ENCODE results near the gene ADGRV1.
"Not testable (repeated sequence)": the region's sequence is repeated elsewhere in the genome, so short reads cannot be mapped to it uniquely, and the experiment has no call there.

The ADGRV1 gene

GRCh38 chr5:91063098-91063690 is 504.6 kb downstream of the ADGRV1 start:
- DNase-seq (ENCODE audit: low read depth, low spot score): not testable (repeated sequence)

- DNase-seq (ENCODE audit: low read depth, low spot score): no peak
Observed at GRCh38 chr5:91065496-91065895, 506.9 kb downstream of the ADGRV1 start.

GRCh38 chr5:91069364-91069763 is 510.8 kb downstream of the ADGRV1 start:
- DNase-seq (ENCODE audit: low read depth, low spot score): no peak

- no peak for DNase-seq (ENCODE audit: low read depth, low spot score)
Observed at GRCh38 chr5:91070761-91071550, 512.4 kb downstream of the ADGRV1 start.

GRCh38 chr5:91072881-91073280 is 514.3 kb downstream of the ADGRV1 start:
- DNase-seq (ENCODE audit: low read depth, low spot score): no peak

- no peak for DNase-seq (ENCODE audit: low read depth, low spot score)
Observed at GRCh38 chr5:91074615-91075014, 516.0 kb downstream of the ADGRV1 start.

GRCh38 chr5:91076138-91076537 is 517.5 kb downstream of the ADGRV1 start:
- DNase-seq (ENCODE audit: low read depth, low spot score): no peak

- DNase-seq (ENCODE audit: low read depth, low spot score): no peak
Observed at GRCh38 chr5:91077623-91078022, 519.0 kb downstream of the ADGRV1 start.

GRCh38 chr5:91079037-91079436 is 520.4 kb downstream of the ADGRV1 start:
- no peak for DNase-seq (ENCODE audit: low read depth, low spot score)

- no peak for DNase-seq (ENCODE audit: low read depth, low spot score)
Observed at GRCh38 chr5:91089758-91090157, 531.2 kb downstream of the ADGRV1 start.

- DNase-seq (ENCODE audit: low read depth, low spot score): no peak
Observed at GRCh38 chr5:91090995-91091394, 532.4 kb downstream of the ADGRV1 start.

- DNase-seq (ENCODE audit: low read depth, low spot score): no peak
Observed at GRCh38 chr5:91091471-91092234, 533.1 kb downstream of the ADGRV1 start.

- no peak for DNase-seq (ENCODE audit: low read depth, low spot score)
Observed at GRCh38 chr5:91092859-91093783, 534.5 kb downstream of the ADGRV1 start.

GRCh38 chr5:91095313-91095712 is 536.7 kb downstream of the ADGRV1 start:
- DNase-seq (ENCODE audit: low read depth, low spot score): no peak

GRCh38 chr5:91095786-91096385 is 537.3 kb downstream of the ADGRV1 start:
- DNase-seq (ENCODE audit: low read depth, low spot score): no peak

- DNase-seq (ENCODE audit: low read depth, low spot score): no peak
Observed at GRCh38 chr5:91098541-91098940, 539.9 kb downstream of the ADGRV1 start.

GRCh38 chr5:91101600-91102379 is 543.2 kb downstream of the ADGRV1 start:
- peak; percentile 17 for DNase-seq (ENCODE audit: low read depth, low spot score)

- no peak for DNase-seq (ENCODE audit: low read depth, low spot score)
Observed at GRCh38 chr5:91103353-91104061, 544.9 kb downstream of the ADGRV1 start.

GRCh38 chr5:91104062-91104448 is 545.5 kb downstream of the ADGRV1 start:
- no peak for DNase-seq (ENCODE audit: low read depth, low spot score)

All from activated naive CD8-positive, alpha-beta T cell treated with anti-CD3 and anti-CD28 coated beads, Interleukin-2, amount 50 U/mL, for 16 hours (primary cell).